Measurements from ENCODE around the gene AMFR.

DNA sequence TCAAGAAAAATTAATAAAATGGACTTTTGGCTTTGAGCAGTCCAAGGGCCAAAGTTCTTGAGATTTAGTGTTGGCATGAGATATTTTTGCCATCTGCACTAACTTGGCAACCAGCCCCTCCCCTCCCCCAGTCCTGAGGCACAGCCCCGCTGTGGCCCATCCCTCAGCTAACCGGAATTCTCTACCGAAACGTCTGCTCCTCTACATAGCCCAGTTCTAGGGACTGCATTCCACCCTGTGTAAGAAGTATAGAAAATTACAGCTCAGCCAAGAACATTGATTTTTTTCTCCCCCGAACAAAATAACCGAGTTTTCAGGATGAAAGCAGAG is 97.5 kb downstream of the AMFR start:
- TF ChIP-seq POLR2A (IDR thresholded peaks at IDR 0.05) = no peak
- TF ChIP-seq, protein P1, sequence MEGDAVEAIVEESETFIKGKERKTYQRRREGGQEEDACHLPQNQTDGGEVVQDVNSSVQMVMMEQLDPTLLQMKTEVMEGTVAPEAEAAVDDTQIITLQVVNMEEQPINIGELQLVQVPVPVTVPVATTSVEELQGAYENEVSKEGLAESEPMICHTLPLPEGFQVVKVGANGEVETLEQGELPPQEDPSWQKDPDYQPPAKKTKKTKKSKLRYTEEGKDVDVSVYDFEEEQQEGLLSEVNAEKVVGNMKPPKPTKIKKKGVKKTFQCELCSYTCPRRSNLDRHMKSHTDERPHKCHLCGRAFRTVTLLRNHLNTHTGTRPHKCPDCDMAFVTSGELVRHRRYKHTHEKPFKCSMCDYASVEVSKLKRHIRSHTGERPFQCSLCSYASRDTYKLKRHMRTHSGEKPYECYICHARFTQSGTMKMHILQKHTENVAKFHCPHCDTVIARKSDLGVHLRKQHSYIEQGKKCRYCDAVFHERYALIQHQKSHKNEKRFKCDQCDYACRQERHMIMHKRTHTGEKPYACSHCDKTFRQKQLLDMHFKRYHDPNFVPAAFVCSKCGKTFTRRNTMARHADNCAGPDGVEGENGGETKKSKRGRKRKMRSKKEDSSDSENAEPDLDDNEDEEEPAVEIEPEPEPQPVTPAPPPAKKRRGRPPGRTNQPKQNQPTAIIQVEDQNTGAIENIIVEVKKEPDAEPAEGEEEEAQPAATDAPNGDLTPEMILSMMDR (IDR thresholded peaks at IDR 0.05) = no peak
- no peak for TF ChIP-seq POLR2AphosphoS5 (IDR thresholded peaks at IDR 0.05)
- no peak for TF ChIP-seq EP300 (IDR thresholded peaks at IDR 0.05)

Data from suprapubic skin (tissue), 4 donors.